ENCODE measurements around the gene DIRAS3. TPM values are rescaled to one million over a fixed set of nuclear protein-coding genes. Genes with fewer than 3 reads are reported as not detected.

Gene DIRAS3
- total and polyA plus RNA-seq, 2 of the 8 experiments (the other 6 are each of a cell fraction or from before 2014, with no cell fraction given): 0.11 TPM; not detected in 1

DNA sequence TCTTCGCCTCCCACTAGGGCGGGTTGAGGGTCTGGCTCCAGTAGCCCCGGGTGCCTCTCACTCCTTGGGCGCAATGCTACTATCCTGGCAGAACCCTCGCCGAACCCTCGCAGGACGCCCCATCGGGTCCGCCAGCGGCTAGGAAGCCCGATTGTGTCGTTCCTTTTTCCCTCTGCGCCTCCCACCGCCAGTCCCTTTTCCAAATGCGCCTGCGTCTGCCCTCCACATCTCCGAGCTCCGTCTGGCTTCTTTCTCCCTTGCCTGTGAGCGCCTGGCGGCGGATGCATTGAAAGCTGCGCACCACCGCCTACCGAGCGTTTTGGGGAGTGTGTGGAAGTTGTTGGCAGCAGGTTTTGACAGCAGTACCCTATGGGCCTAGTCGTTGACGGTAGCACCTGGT is 1.0 kb upstream of the DIRAS3 start (continued):
- TF ChIP-seq CREB1 (IDR thresholded peaks at IDR 0.05) (no peak), RAD21 (IDR thresholded peaks at IDR 0.05 in 1 of 2, conservative IDR thresholded peaks at IDR 0.05 in 1 of 2; ENCODE audit: low read depth in 2 of 2, low read length in 2 of 2) (peak; percentile 61 to 68), POLR2A (IDR thresholded peaks at IDR 0.05; ENCODE audit: control extremely low read depth in 1 of 2, low read depth in 2 of 2, low read length in 2 of 2) (no peak), NANOG (IDR thresholded peaks at IDR 0.05; ENCODE audit: insufficient read depth, low read depth, low read length, poor library complexity, severe bottlenecking) (no peak), FOSL1 (IDR thresholded peaks at IDR 0.05; ENCODE audit: insufficient read depth, low read depth, low read length) (no peak), MAFK (IDR thresholded peaks at IDR 0.05; ENCODE audit: low read depth, low read length) (no peak), SP2 (IDR thresholded peaks at IDR 0.05; ENCODE audit: low read length) (no peak), TCF12 (IDR thresholded peaks at IDR 0.05; ENCODE audit: low read depth, low read length) (no peak), YY1 (IDR thresholded peaks at IDR 0.05; ENCODE audit: low read depth, low read length) (no peak), TBP (IDR thresholded peaks at IDR 0.05; ENCODE audit: low read depth, low read length) (peak; percentile 59; the same call in 1 of the 2 replicates), CHD7 (IDR thresholded peaks at IDR 0.05; ENCODE audit: insufficient replicate concordance, low read length) (no peak)
- TF ChIP-seq, protein P1, sequence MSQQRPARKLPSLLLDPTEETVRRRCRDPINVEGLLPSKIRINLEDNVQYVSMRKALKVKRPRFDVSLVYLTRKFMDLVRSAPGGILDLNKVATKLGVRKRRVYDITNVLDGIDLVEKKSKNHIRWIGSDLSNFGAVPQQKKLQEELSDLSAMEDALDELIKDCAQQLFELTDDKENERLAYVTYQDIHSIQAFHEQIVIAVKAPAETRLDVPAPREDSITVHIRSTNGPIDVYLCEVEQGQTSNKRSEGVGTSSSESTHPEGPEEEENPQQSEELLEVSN (IDR thresholded peaks at IDR 0.05): no peak

Data from H1 (cell line).